ENCODE results near the gene SIK3. TPM values are rescaled to one million over a fixed set of nuclear protein-coding genes. Genes with fewer than 3 reads are reported as not detected.

SIK3 gene
- total RNA-seq, 1 experiment from 2014 or later: 31.4 TPM

DNA sequence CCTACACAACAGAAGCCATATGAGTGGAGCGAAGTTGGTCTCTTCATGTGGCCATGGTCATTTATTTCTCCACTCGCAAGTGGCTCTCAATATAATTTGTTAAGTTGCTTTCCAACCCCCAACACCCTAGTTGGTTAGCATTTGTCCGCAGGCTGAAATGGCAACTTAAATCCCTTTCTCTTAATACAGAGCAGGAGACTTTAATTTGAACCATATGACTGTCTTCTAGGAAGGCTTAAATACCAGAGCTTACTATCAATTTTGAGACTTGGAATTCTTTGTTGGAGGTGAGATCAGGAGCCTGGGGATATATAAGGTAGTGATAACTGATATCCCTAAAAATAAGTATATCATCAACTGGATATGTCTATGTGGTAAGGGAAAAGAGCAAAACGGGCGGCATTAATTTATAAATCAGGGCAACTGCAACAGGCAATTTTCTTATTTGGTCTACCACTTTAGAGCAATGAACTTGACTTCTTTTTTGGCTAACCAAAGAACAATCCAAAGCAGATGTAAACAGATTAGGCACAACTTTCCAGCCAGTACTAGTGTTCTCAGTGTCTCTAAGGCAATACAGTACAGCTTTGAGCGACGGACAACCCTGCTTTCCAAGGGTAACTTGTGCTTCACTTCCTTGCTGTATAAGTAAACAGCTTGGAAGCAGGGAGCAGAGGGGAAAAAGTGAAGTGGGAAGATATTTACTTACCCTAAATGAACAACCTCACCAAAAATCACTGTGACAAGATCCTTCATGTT is 186.1 kb downstream of the SIK3 start:
- no peak for TF ChIP-seq CTCF (conservative IDR thresholded peaks at IDR 0.05)
- DNase-seq: no peak
- Mint-ChIP-seq H3K4me1 (no peaks in the 10 kb centered on the region), H3K27me3 (ENCODE audit: low read depth) (no peaks in the 10 kb centered on the region), H3K36me3 (ENCODE audit: insufficient read depth in 1 of 3, low read depth in 3 of 3) (no peaks in the 10 kb centered on the region; a peak in 1 of 7 replicates), H3K4me3 (no peak overlapping the region), H3K9me3 (no peaks in the 10 kb centered on the region), H3K27ac (peak overlapping the region in 1 of 3 experiments; percentile 34; a peak in 1 of 7 replicates)
- H3K4me2 ChIP-seq (ENCODE audit: insufficient read depth, insufficient read length, low read length): no peak overlapping the region
- H3T11ph ChIP-seq (ENCODE audit: low read length): no peak overlapping the region
- WGBS (ENCODE audit: extremely low coverage, insufficient read length, low lambda C conversion rate): no CpG with 5 or more reads among the region's 7 CpGs
- no peak overlapping the region for H2BK12ac ChIP-seq (ENCODE audit: insufficient read length, low read depth, low read length)
- H2BK20ac ChIP-seq (ENCODE audit: low read depth, low read length, poor library complexity, severe bottlenecking): no peak overlapping the region
- H3K23ac ChIP-seq (ENCODE audit: insufficient read length, low read depth, low read length): no peak overlapping the region
- H3K27ac ChIP-seq (ENCODE audit: insufficient read length, low read depth, low read length): no peak overlapping the region
- no peak overlapping the region for H4K91ac ChIP-seq (ENCODE audit: insufficient read length, low read depth, low read length)
- H3K23me2 ChIP-seq (ENCODE audit: insufficient read length, low read depth, low read length, poor library complexity, severe bottlenecking): no peaks in the 10 kb centered on the region
- H2BK120ac ChIP-seq (ENCODE audit: low read depth, low read length, poor library complexity, severe bottlenecking): no peak overlapping the region
- no peaks in the 10 kb centered on the region for H3K4me1 ChIP-seq (ENCODE audit: insufficient read depth, low read length)
- no peaks in the 10 kb centered on the region for H4K20me1 ChIP-seq (ENCODE audit: control insufficient read depth, insufficient read depth, insufficient read length)
- H3K56ac ChIP-seq (ENCODE audit: insufficient read length, low read depth, low read length): no peak overlapping the region
- no peak overlapping the region for H3K4ac ChIP-seq (ENCODE audit: low read depth, low read length)
- H2BK15ac ChIP-seq (ENCODE audit: low read depth, low read length): no peak overlapping the region
- no peaks in the 10 kb centered on the region for H3K79me1 ChIP-seq (ENCODE audit: insufficient read depth, low read depth, low read length, poor library complexity, severe bottlenecking)
- H2AFZ ChIP-seq (ENCODE audit: low read length): no peak overlapping the region
- no peak overlapping the region for H3K18ac ChIP-seq (ENCODE audit: insufficient read length, low read depth, low read length)
- no peak overlapping the region for H4K8ac ChIP-seq (replicated peaks; ENCODE audit: insufficient read length, low read depth, low read length)
- H4K5ac ChIP-seq (ENCODE audit: insufficient read length, low read depth, low read length): no peak overlapping the region
- H3K27me3 ChIP-seq (ENCODE audit: insufficient read depth, low read length): no peaks in the 10 kb centered on the region
- H3K14ac ChIP-seq (ENCODE audit: insufficient read depth, low read length): no peak overlapping the region
- H2BK5ac ChIP-seq (ENCODE audit: insufficient read length, low read length): no peak overlapping the region
- H3K79me2 ChIP-seq (ENCODE audit: insufficient read depth, low read length): no peaks in the 10 kb centered on the region
- H3K9ac ChIP-seq (ENCODE audit: extremely low read depth, insufficient read length, low read length): no peak overlapping the region
- no peak overlapping the region for H2AK5ac ChIP-seq (ENCODE audit: insufficient read length, low read length)
- H3K9me3 ChIP-seq (ENCODE audit: control insufficient read depth, low read depth, low read length): no peaks in the 10 kb centered on the region
